WI38 (cell line): ENCODE measurements around the gene OR51B6.
"Not testable (repeated sequence)": the region's sequence is repeated elsewhere in the genome, so short reads cannot be mapped to it uniquely, and the experiment has no call there.

Experiments used
- H3K4me3 ChIP-seq: 2 replicates; pipeline ENCODE4 v1.5.1; 2011; ENCODE audit warnings: low read depth, mild to moderate bottlenecking, control low read depth, low read length
- CTCF ChIP-seq: IDR thresholded peaks from 2 replicates; pipeline ENCODE4 v1.5.1; 2012; ENCODE audit warnings: low read depth, mild to moderate bottlenecking, control low read depth, low read length

Gene OR51B6

GRCh38 chr11:5345831-5346230 is 5.5 kb upstream of the OR51B6 start:
- no peak for TF ChIP-seq CTCF
- peak overlapping the region; percentile 48 for H3K4me3 ChIP-seq

- TF ChIP-seq CTCF: no peak
- H3K4me3 ChIP-seq: no peak overlapping the region
Measured at GRCh38 chr11:5348551-5349194, 2.6 kb upstream of the OR51B6 start.

- H3K4me3 ChIP-seq: no peak overlapping the region
- no peak for TF ChIP-seq CTCF
Measured at GRCh38 chr11:5349550-5349949, 1.8 kb upstream of the OR51B6 start.

- H3K4me3 ChIP-seq: not testable (repeated sequence)
Measured at GRCh38 chr11:5356031-5356430, 4.7 kb downstream of the OR51B6 start.

- no peak for TF ChIP-seq CTCF
- H3K4me3 ChIP-seq: no peak overlapping the region
Measured at GRCh38 chr11:5362017-5362625, 10.8 kb downstream of the OR51B6 start.

GRCh38 chr11:5363679-5364078 is 12.4 kb downstream of the OR51B6 start:
- TF ChIP-seq CTCF: no peak
- no peak overlapping the region for H3K4me3 ChIP-seq

GRCh38 chr11:5364214-5364613 is 12.9 kb downstream of the OR51B6 start:
- H3K4me3 ChIP-seq: no peak overlapping the region

GRCh38 chr11:5366365-5366764 is 15.1 kb downstream of the OR51B6 start:
- not testable (repeated sequence) for H3K4me3 ChIP-seq

More at GRCh38 chr11:5364214-5364613, 12.9 kb downstream of the OR51B6 start:
- no peak for TF ChIP-seq CTCF
